ENCODE measurements around the gene PFKFB3.

PFKFB3 gene

GRCh38 chr10:6229746-6230145, 27.0 kb downstream of the PFKFB3 start:
- DNase-seq (ENCODE audit: low read depth) = no peak
- TF ChIP-seq CTCF (conservative IDR thresholded peaks at IDR 0.05; ENCODE audit: low read depth, low read length) = no peak
- no peak overlapping the region for H3K4me3 ChIP-seq (ENCODE audit: low read depth, low read length)

- H3K4me3 ChIP-seq (ENCODE audit: low read depth, low read length) = no peak overlapping the region
- DNase-seq (ENCODE audit: low read depth) = no peak
- TF ChIP-seq CTCF (conservative IDR thresholded peaks at IDR 0.05; ENCODE audit: low read depth, low read length) = no peak
Measured at GRCh38 chr10:6230315-6230714, 27.6 kb downstream of the PFKFB3 start.

GRCh38 chr10:6231146-6231545, 28.4 kb downstream of the PFKFB3 start:
- no peak for TF ChIP-seq CTCF (conservative IDR thresholded peaks at IDR 0.05; ENCODE audit: low read depth, low read length)
- no peak overlapping the region for H3K4me3 ChIP-seq (ENCODE audit: low read depth, low read length)
- no peak for DNase-seq (ENCODE audit: low read depth)

- DNase-seq (ENCODE audit: low read depth) = no peak
- TF ChIP-seq CTCF (conservative IDR thresholded peaks at IDR 0.05; ENCODE audit: low read depth, low read length) = no peak
- H3K4me3 ChIP-seq (ENCODE audit: low read depth, low read length) = no peak overlapping the region
Measured at GRCh38 chr10:6231730-6232129, 29.0 kb downstream of the PFKFB3 start.

- DNase-seq (ENCODE audit: low read depth) = no peak
- H3K4me3 ChIP-seq (ENCODE audit: low read depth, low read length) = no peak overlapping the region
- no peak for TF ChIP-seq CTCF (conservative IDR thresholded peaks at IDR 0.05; ENCODE audit: low read depth, low read length)
Measured at GRCh38 chr10:6232225-6232807, 29.6 kb downstream of the PFKFB3 start.

- H3K4me3 ChIP-seq (ENCODE audit: low read depth, low read length) = no peak overlapping the region
- no peak for TF ChIP-seq CTCF (conservative IDR thresholded peaks at IDR 0.05; ENCODE audit: low read depth, low read length)
- no peak for DNase-seq (ENCODE audit: low read depth)
Measured at GRCh38 chr10:6232846-6233724, 30.4 kb downstream of the PFKFB3 start.

Measured in choroid plexus epithelial cell (primary cell).